SK-N-SH (cell line): Measurements from ENCODE around the gene TSGA10IP.

Experiments used
- FOXJ3 ChIP-seq: sonication (generic); formaldehyde crosslinking; IDR thresholded peaks from 2 replicates; pipeline ENCODE4 v1.5.1; 2020; ENCODE audit warnings: mild to moderate bottlenecking, missing genetic modification reagents
- SMC3 ChIP-seq: IDR thresholded peaks from 2 replicates; pipeline ENCODE4 v1.6.1; 2012; ENCODE audit warnings: low read depth, low read length, improper control_type of control experiment
- TF ChIP-seq, protein P1 (sequence below): fragments of 200-600 bp; sonication (generic); IDR thresholded peaks from 2 replicates; pipeline ENCODE4 v1.6.1; 2017; ENCODE audit warnings: antibody characterized with exemption, mild to moderate bottlenecking, moderate library complexity
- TF ChIP-seq, protein P2 (sequence below): IDR thresholded peaks from 2 replicates; pipeline ENCODE4 v1.4.0; 2012; ENCODE audit warnings: low read depth
- TF ChIP-seq, protein P3 (sequence below): IDR thresholded peaks from 2 replicates; pipeline ENCODE4 v1.6.1; 2012; ENCODE audit warnings: mild to moderate bottlenecking, low read depth, low read length, moderate library complexity

DNA sequence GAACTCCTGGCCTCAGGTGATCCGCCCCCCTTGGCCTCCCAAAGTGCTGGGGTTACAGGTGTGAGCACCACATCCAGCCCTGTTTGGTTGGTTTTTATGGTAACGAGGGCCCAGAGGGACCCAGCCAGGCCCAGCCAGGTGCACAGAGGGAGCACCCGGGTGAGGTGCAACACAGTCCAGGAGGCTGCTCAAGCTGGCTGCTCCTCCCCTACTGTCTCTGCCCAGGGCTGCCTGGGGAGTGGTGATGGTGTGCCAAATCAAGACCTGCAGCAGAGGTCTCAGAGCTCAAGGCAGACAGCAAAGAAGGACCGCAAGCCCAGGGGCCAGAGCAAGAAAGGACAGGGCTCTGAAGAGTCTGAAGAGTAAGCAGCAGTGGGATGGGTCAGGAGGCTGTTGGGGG is 1.4 kb downstream of the TSGA10IP start:
- TF ChIP-seq, protein P1, sequence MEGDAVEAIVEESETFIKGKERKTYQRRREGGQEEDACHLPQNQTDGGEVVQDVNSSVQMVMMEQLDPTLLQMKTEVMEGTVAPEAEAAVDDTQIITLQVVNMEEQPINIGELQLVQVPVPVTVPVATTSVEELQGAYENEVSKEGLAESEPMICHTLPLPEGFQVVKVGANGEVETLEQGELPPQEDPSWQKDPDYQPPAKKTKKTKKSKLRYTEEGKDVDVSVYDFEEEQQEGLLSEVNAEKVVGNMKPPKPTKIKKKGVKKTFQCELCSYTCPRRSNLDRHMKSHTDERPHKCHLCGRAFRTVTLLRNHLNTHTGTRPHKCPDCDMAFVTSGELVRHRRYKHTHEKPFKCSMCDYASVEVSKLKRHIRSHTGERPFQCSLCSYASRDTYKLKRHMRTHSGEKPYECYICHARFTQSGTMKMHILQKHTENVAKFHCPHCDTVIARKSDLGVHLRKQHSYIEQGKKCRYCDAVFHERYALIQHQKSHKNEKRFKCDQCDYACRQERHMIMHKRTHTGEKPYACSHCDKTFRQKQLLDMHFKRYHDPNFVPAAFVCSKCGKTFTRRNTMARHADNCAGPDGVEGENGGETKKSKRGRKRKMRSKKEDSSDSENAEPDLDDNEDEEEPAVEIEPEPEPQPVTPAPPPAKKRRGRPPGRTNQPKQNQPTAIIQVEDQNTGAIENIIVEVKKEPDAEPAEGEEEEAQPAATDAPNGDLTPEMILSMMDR: no peak
- TF ChIP-seq FOXJ3 (CRISPR knock-in tag) (no peak), SMC3 (no peak)
- TF ChIP-seq, protein P2, sequence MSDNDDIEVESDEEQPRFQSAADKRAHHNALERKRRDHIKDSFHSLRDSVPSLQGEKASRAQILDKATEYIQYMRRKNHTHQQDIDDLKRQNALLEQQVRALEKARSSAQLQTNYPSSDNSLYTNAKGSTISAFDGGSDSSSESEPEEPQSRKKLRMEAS: no peak
- TF ChIP-seq, protein P3, sequence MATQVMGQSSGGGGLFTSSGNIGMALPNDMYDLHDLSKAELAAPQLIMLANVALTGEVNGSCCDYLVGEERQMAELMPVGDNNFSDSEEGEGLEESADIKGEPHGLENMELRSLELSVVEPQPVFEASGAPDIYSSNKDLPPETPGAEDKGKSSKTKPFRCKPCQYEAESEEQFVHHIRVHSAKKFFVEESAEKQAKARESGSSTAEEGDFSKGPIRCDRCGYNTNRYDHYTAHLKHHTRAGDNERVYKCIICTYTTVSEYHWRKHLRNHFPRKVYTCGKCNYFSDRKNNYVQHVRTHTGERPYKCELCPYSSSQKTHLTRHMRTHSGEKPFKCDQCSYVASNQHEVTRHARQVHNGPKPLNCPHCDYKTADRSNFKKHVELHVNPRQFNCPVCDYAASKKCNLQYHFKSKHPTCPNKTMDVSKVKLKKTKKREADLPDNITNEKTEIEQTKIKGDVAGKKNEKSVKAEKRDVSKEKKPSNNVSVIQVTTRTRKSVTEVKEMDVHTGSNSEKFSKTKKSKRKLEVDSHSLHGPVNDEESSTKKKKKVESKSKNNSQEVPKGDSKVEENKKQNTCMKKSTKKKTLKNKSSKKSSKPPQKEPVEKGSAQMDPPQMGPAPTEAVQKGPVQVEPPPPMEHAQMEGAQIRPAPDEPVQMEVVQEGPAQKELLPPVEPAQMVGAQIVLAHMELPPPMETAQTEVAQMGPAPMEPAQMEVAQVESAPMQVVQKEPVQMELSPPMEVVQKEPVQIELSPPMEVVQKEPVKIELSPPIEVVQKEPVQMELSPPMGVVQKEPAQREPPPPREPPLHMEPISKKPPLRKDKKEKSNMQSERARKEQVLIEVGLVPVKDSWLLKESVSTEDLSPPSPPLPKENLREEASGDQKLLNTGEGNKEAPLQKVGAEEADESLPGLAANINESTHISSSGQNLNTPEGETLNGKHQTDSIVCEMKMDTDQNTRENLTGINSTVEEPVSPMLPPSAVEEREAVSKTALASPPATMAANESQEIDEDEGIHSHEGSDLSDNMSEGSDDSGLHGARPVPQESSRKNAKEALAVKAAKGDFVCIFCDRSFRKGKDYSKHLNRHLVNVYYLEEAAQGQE: no peak
